ENCODE data around the gene ZMIZ1.

ZMIZ1 gene

GRCh38 chr10:79313320-79313719 lies 244.6 kb downstream of the ZMIZ1 start:
- DNase-seq (ENCODE audit: low read depth) = no peak
- TF ChIP-seq, protein P1, sequence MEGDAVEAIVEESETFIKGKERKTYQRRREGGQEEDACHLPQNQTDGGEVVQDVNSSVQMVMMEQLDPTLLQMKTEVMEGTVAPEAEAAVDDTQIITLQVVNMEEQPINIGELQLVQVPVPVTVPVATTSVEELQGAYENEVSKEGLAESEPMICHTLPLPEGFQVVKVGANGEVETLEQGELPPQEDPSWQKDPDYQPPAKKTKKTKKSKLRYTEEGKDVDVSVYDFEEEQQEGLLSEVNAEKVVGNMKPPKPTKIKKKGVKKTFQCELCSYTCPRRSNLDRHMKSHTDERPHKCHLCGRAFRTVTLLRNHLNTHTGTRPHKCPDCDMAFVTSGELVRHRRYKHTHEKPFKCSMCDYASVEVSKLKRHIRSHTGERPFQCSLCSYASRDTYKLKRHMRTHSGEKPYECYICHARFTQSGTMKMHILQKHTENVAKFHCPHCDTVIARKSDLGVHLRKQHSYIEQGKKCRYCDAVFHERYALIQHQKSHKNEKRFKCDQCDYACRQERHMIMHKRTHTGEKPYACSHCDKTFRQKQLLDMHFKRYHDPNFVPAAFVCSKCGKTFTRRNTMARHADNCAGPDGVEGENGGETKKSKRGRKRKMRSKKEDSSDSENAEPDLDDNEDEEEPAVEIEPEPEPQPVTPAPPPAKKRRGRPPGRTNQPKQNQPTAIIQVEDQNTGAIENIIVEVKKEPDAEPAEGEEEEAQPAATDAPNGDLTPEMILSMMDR (IDR thresholded peaks at IDR 0.05; ENCODE audit: low read depth, low read length) = no peak
- no peak for TF ChIP-seq MYC (IDR thresholded peaks at IDR 0.05; ENCODE audit: low read depth, low read length)
- no peak for TF ChIP-seq POLR2A (IDR thresholded peaks at IDR 0.05; ENCODE audit: extremely low read depth, insufficient read length)
- TF ChIP-seq, protein P2, sequence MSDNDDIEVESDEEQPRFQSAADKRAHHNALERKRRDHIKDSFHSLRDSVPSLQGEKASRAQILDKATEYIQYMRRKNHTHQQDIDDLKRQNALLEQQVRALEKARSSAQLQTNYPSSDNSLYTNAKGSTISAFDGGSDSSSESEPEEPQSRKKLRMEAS (IDR thresholded peaks at IDR 0.05; ENCODE audit: low read depth, low read length) = no peak

GRCh38 chr10:79313911-79314439 lies 245.2 kb downstream of the ZMIZ1 start:
- H3K4me3 ChIP-seq (ENCODE audit: low read depth, low read length) = no peak overlapping the region
- TF ChIP-seq, protein P2 (IDR thresholded peaks at IDR 0.05; ENCODE audit: low read depth, low read length) = no peak
- TF ChIP-seq MYC (IDR thresholded peaks at IDR 0.05; ENCODE audit: low read depth, low read length) (no peak), POLR2A (IDR thresholded peaks at IDR 0.05; ENCODE audit: extremely low read depth, insufficient read length) (no peak)
- TF ChIP-seq, protein P1 (IDR thresholded peaks at IDR 0.05; ENCODE audit: low read depth, low read length) = no peak
- no peak for DNase-seq (ENCODE audit: low read depth)

More at GRCh38 chr10:79313320-79313719, 244.6 kb downstream of the ZMIZ1 start:
- H3K4me3 ChIP-seq (ENCODE audit: low read depth, low read length) = no peak overlapping the region

DNA sequence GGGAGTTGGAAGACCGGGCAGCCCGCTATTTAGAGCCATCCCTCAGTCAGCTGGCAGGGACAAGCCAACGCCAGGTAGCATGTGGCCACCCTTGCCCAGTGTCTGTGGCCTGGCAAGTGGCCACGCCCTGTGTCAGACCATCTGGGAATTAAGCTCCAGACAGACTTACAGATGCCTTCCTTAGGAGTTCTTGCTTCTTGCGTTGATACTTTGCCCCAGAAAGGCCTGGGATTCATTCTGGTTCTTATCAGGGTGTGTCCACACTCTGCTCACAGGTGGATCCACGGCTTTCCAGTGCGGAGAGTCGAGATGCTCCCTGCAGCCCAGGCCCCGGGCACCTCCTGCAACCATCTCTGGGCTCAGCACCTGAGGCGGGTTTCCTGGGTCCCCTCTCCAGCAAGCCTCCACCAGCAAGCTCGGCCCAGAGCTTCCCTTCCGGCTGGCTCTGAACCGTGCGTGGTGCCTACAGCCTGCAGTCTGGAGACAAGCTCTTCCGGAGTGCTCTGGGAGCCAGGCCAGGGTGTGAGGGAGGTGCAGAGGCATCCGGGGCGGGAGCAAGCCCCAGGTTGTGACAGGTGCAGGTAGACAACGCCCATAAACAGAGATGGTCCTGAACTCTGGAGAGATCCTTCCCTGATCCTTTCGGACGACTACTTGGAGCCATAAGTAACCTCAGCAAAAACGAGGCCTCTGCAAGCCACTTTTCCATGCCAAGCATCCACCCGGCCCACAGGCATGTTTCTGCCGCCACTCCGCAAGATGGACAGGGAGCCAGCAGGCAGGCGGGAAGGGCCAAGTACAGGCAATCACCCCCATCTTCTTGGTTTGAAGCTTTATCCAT lies 246.2 kb downstream of the ZMIZ1 start:
- no peak for DNase-seq (ENCODE audit: low read depth)
- TF ChIP-seq, protein P2 (IDR thresholded peaks at IDR 0.05; ENCODE audit: low read depth, low read length) = no peak
- TF ChIP-seq POLR2A (IDR thresholded peaks at IDR 0.05; ENCODE audit: extremely low read depth, insufficient read length) = no peak
- no peak for TF ChIP-seq MYC (IDR thresholded peaks at IDR 0.05; ENCODE audit: low read depth, low read length)
- TF ChIP-seq, protein P1 (IDR thresholded peaks at IDR 0.05; ENCODE audit: low read depth, low read length) = no peak
- no peak overlapping the region for H3K4me3 ChIP-seq (ENCODE audit: low read depth, low read length)

DNA sequence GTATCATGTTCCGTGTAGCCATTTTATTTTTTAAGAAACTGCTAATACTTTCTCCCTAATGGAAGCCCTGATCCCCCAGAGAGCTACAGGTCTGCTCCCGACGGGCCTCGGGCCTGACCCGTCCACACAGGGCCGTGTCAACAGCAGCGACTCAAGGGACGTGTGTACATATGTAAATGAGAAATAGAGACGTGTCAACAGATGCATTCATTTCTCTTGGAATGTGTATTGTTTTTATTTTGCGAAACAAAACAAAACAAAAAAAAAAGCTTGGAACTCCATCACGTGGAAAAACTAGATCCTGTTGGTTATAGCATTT lies 246.8 kb downstream of the ZMIZ1 start:
- TF ChIP-seq, protein P2 (IDR thresholded peaks at IDR 0.05; ENCODE audit: low read depth, low read length) = no peak
- TF ChIP-seq POLR2A (IDR thresholded peaks at IDR 0.05; ENCODE audit: extremely low read depth, insufficient read length) (no peak), MYC (IDR thresholded peaks at IDR 0.05; ENCODE audit: low read depth, low read length) (no peak)
- TF ChIP-seq, protein P1 (IDR thresholded peaks at IDR 0.05; ENCODE audit: low read depth, low read length) = no peak

GRCh38 chr10:79316671-79317431 lies 248.1 kb downstream of the ZMIZ1 start:
- no peak overlapping the region for H3K4me3 ChIP-seq (ENCODE audit: low read depth, low read length)
- DNase-seq (ENCODE audit: low read depth) = peak; percentile 94
- TF ChIP-seq, protein P1 (IDR thresholded peaks at IDR 0.05; ENCODE audit: low read depth, low read length) = peak; percentile 20
- TF ChIP-seq MYC (IDR thresholded peaks at IDR 0.05; ENCODE audit: low read depth, low read length) (peak; percentile 88), POLR2A (IDR thresholded peaks at IDR 0.05; ENCODE audit: extremely low read depth, insufficient read length) (no peak)
- TF ChIP-seq, protein P2 (IDR thresholded peaks at IDR 0.05; ENCODE audit: low read depth, low read length) = peak; percentile 93

More for the DNA sequence above, 246.8 kb downstream of the ZMIZ1 start:
- H3K4me3 ChIP-seq (ENCODE audit: low read depth, low read length) = no peak overlapping the region
- DNase-seq (ENCODE audit: low read depth) = no peak

All from NB4 (cell line).